HepG2 (cell line): Measurements from ENCODE around the gene CALD1.

Source experiments
- AFF4 ChIP-seq: sonication (generic); formaldehyde crosslinking; IDR thresholded peaks from 2 replicates; pipeline ENCODE4 v1.4.0; 2020; ENCODE audit warnings: missing genetic modification reagents
- BCL6 ChIP-seq: IDR thresholded peaks from 2 replicates; pipeline ENCODE4 v1.6.1; 2016; ENCODE audit warnings: missing genetic modification reagents, missing compliant biosample characterization
- CBFB ChIP-seq: sonication (generic); formaldehyde crosslinking; IDR thresholded peaks from 2 replicates; pipeline ENCODE4 v1.4.0; 2020; ENCODE audit warnings: missing genetic modification reagents
- CREM ChIP-seq, 2 experiments: sonication (generic) in 1 of 2; formaldehyde crosslinking in 1 of 2; IDR thresholded peaks; 2 replicates each; pipeline versions ENCODE4 v1.4.0 to v1.6.1; 2016 to 2020; ENCODE audit warnings: antibody characterized with exemption in 1 of 2, mild to moderate bottlenecking in 1 of 2, missing genetic modification reagents in 1 of 2
- CTCF ChIP-seq: sonication (generic); formaldehyde crosslinking; IDR thresholded peaks from 2 replicates; pipeline ENCODE4 v1.5.0; 2020; ENCODE audit warnings: mild to moderate bottlenecking, missing genetic modification reagents, moderate library complexity
- NAIF1 ChIP-seq: sonication (generic); formaldehyde crosslinking; IDR thresholded peaks from 2 replicates; pipeline ENCODE4 v1.5.0; 2020; ENCODE audit warnings: mild to moderate bottlenecking, missing genetic modification reagents, borderline replicate concordance
- RAD21 ChIP-seq: fragments of 450-650 bp; formaldehyde crosslinking; IDR thresholded peaks from 2 replicates; pipeline ENCODE4 v1.5.0; 2020; ENCODE audit warnings: mild to moderate bottlenecking
- SNRNP70 ChIP-seq: fragments of 200-400 bp; formaldehyde crosslinking; IDR thresholded peaks from 2 replicates; pipeline ENCODE4 v1.6.1; 2017; ENCODE audit warnings: mild to moderate bottlenecking, low read depth, low read length, moderate library complexity
- ZFP41 ChIP-seq: sonication (generic); formaldehyde crosslinking; IDR thresholded peaks from 2 replicates; pipeline ENCODE4 v1.4.0; 2020; ENCODE audit warnings: mild to moderate bottlenecking, missing genetic modification reagents, borderline replicate concordance
- ZHX1 ChIP-seq: sonication (generic); formaldehyde crosslinking; IDR thresholded peaks from 2 replicates; pipeline ENCODE4 v1.8.1; 2022; ENCODE audit warnings: low read depth, mild to moderate bottlenecking, missing genetic modification reagents
- ZNF3 ChIP-seq: IDR thresholded peaks from 2 replicates; pipeline ENCODE4 v1.7.0; 2017; ENCODE audit warnings: inconsistent platforms
- ZNF354B ChIP-seq: sonication (generic); formaldehyde crosslinking; IDR thresholded peaks from 2 replicates; pipeline ENCODE4 v1.8.0; 2022; ENCODE audit warnings: mild to moderate bottlenecking, missing genetic modification reagents
- ZNF616 ChIP-seq: sonication (generic); formaldehyde crosslinking; IDR thresholded peaks from 2 replicates; pipeline ENCODE4 v1.5.0; 2020; ENCODE audit warnings: low read depth, mild to moderate bottlenecking, missing genetic modification reagents

GRCh38 chr7:134842062-134842461, 62.6 kb downstream of the CALD1 start:
- TF ChIP-seq CREM (IDR thresholded peaks at IDR 0.05) = no peak
- no peak for TF ChIP-seq CREM (CRISPR knock-in tag; IDR thresholded peaks at IDR 0.05)
- TF ChIP-seq NAIF1 (CRISPR knock-in tag) = no peak
- no peak for TF ChIP-seq ZFP41 (CRISPR knock-in tag)
- no peak for TF ChIP-seq SNRNP70
- no peak for TF ChIP-seq CTCF (CRISPR knock-in tag)
- TF ChIP-seq ZNF3 = no peak
- no peak for TF ChIP-seq AFF4 (CRISPR knock-in tag)
- no peak for TF ChIP-seq ZNF354B
- no peak for TF ChIP-seq ZHX1 (CRISPR knock-in tag)
- no peak for TF ChIP-seq CBFB (CRISPR knock-in tag)
- no peak for TF ChIP-seq ZNF616 (CRISPR knock-in tag)
- TF ChIP-seq RAD21 (CRISPR knock-in tag) = no peak
- TF ChIP-seq BCL6 = no peak
